ENCODE results near the gene SRSF4.

DNA sequence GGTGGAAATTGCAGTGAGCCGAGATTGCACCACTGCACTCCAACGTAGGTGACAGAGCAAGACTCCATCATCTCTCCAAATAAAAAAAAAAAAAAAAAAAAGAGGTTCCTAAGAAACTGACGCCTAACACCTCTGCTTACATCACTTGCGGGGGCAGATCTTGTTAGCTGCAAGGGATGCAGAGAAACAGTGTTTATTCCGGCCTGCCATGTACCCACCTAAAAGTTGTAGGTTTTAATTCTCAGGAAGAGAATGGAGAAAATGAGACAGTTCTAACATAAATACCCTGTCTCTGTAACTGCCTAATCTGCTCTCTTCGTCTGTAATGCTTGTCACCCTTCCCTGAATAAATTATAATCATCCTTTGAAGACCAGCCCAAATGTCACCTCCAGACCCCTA is 9.0 kb upstream of the SRSF4 start:
- no peak for TF ChIP-seq POLR2AphosphoS5 (IDR thresholded peaks at IDR 0.05; ENCODE audit: low read depth, low read length)
- no peak for TF ChIP-seq TAF1 (IDR thresholded peaks at IDR 0.05; ENCODE audit: borderline replicate concordance, low read depth, low read length)

Data from GM12892 (cell line).